GM21723 (cell line): ENCODE measurements around the gene PPIL6.

Experiments
- ATAC-seq: cut with Tn5 transposase; IDR thresholded peaks from one replicate; pipeline ENCODE4 v1.9.1; 2021; ENCODE audit warnings: mild to moderate bottlenecking, moderate library complexity; ENCODE audit not compliant: unreplicated experiment

The PPIL6 gene

DNA sequence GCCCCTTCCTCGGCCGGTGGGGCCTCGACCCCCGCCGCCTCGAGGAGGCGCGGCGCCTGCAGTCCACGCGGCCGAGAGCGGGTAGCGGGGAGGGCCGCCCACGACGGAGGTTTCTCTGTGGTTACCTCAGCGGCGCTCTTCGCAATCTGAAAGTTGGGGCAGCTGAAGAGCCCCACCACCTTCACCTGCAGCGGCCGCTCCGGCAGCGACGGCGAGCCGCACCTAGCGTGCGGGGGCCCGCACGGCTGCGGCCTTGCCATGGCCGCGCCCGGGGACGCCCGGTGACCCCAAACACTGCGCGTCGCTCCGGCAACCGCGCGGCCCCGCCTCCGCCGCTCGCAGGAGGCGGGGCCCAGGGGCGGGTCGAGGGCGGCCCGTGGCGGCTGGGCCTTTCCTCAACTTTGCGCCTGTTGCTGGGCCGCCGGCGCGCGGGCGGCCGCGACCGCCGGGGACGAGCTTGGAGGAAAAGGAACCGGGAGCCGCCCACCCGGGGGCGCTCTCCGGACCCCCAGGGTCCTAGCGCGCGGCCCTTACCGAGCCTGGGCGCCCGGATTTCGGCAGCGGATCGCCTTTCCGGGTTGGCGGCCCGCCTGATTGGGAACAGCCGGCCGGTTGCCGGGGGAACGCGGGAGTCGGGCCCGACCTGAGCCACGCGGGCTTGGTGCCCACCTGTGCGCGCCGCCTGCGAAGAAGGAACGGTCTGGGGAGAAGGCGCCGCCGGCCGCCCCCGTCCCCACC lies at the start of gene PPIL6, which contains the start of gene SMPD2:
Gene PPIL6, minus strand, starts transcription at position 298 of the 738 bp plus-strand sequence. Its CDS starts 38 bp downstream, at position 260.
Gene SMPD2, plus strand, starts transcription at position 394 of the 738 bp plus-strand sequence. CDS start 398 bp downstream, outside the sequence.
- peak; percentile 93 for ATAC-seq

DNA sequence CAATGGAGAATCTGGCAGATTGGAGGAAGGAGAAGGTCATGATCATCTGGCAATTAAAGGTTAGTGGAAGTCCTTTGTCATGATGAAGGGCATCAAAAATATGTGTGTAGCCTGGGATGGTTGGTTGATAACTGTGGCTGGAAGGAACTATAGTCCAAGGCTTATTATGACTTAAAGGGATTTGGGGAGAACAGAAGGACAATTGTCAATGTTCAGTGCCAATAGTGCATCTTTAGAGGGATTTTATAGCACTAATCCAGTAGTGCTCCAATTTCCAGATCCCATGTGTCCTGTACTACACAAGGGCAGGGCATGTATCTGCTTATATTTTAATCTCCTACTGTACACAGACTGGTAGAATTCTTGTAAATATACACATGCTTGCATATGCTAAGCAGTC lies 47.6 kb upstream of the PPIL6 start:
- no peak for ATAC-seq

DNA sequence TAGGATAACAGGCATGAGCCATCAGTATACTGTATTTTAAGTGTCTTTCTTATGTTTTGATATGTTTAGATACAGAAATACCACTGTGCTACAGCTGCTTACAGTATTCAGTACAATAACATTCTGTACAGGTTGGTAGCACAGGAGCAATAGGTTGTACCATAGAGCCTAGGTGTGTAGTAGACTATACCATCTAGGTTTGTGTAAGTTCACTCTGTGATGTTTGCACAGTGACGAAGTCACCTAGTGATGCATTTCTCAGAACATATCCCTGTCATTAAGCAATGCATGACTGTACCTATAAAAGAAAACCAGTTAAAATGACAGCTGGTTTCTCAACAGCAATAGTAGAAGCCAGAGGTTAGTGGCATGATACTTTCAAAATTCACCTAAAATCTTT lies 45.6 kb upstream of the PPIL6 start:
- ATAC-seq = no peak

DNA sequence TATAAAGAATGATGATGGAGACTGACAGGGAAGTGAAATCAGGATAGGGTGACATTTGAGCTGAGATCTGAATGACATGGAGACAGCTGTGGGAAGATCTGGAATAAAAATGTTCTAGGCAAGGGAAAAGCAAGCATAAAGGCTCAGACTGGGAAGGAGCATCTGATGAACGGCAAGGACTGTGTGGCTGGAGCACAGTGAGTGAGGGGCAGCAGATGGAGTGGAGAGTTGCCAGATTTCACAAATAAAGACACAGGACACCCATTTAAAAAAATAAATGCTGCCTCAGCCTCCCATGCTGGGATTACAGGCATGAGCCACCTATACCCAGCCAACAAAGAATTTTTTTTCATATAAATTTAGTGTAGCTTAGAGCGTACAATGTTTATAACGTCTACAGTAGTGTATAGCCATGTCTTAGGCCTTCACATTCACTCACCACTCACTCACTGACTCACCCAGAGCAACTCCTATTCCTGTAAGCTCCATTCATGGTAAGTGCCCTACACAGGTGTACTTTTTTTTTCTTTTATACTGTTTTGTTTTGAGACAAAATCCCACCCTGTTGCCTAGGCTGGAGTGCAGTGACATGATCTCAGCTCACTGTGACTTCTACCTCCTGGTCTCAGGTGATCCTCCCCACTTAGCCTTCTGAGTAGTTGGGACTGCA lies 45.0 kb upstream of the PPIL6 start:
- no peak for ATAC-seq

DNA sequence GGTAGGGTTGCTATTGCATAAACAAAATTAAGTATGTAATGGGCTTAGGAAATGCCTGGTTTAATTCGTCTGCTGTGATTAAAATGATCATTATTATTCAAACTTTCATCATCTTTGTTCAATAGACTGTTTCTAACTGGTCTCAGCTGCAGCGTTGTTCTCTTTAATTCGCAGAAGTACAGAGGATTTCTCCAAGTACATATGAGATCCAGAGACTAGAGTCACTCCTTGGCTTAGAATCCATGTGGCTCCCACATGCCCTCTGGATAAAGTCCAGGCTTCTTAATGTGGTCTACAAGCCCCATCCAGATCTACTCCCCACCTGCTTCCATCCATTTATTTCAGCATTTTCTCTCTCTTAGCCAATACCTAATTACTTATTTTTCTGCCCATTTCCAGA lies 43.7 kb upstream of the PPIL6 start:
- no peak for ATAC-seq

DNA sequence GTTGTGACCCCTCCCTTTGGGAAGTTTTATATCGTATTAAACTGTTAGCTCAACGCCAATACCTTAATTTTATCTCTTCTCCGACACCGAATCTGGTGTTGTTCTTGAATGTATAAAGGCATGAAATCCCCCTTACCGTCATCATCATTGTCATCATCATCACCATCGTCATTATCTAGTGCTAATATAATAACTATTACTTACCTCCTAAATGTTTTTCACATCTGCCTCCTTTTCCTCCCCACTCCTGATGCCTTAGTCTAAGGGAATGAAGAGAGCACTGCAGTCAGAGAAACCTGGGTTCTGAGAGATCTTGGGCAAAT lies 43.3 kb upstream of the PPIL6 start:
- ATAC-seq = peak; percentile 5

DNA sequence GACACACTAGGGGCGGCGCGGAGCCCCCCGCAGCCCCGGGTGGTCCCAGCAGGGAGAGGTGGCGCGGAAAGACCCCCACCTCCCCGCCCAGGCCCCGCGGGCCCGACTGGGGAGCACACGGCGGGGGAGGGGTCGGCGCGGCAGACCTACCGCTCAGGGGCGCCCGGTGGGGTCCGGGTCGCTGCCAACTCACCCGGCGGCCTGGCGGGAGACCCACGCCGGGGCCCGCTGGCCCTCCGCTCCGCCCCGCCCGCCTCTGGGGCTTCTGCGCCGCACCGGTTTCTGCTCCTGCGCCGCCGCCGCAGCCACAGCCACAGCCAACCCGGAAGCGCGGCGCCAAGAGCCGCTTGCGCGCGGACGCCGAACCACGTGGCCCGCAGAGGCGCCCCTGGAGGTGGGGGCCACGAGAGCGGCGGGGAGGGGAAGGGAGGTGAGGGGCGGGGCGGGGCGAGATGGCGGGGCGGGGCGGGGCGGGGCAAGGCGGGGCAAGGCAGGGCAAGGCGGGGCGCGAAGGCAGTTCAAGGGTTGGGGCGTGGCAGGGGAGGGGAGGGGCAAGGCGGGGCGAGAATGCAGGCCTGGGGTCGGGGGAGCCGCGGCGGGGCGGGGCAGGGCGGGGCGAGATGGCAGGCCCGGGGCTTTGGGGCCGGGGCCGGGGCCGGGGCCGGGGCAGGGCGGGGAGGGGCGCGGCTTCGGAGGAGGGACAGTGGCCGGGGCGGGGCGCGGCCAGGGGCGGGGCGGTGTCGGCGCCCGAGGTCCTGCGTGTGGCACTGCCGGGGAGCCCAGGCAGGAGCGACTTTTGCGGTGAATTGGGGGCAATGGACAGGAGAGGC lies 42.7 kb upstream of the PPIL6 start, which contains the start of gene ZBTB24:
Gene ZBTB24, minus strand, starts transcription at position 315 of the 830 bp plus-strand sequence. CDS start 1,193 bp downstream, outside the sequence.
- peak; percentile 87 for ATAC-seq

DNA sequence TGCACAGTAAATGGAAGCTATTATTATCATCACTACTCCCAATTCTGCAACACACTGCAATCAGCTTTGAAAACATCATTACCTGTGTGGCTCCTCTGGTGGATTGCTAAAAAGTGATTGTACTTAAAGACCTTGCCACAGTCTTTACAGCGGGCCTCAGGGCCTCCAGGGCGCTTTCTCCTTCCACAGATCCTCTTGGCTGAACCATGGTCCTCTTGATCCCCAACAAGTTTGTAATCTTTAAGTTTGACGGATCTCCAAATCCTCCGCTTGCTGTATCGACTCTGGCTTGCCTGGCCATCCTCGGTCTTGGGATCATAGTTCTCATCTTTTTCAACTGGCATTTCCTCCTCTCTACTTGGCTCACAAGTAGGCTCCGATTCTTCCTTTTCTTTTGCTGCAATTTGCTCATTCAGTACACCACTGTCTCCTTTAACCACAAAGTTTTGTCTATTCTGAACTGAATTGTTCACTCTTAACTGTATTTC lies 40.6 kb upstream of the PPIL6 start:
- ATAC-seq = no peak

DNA sequence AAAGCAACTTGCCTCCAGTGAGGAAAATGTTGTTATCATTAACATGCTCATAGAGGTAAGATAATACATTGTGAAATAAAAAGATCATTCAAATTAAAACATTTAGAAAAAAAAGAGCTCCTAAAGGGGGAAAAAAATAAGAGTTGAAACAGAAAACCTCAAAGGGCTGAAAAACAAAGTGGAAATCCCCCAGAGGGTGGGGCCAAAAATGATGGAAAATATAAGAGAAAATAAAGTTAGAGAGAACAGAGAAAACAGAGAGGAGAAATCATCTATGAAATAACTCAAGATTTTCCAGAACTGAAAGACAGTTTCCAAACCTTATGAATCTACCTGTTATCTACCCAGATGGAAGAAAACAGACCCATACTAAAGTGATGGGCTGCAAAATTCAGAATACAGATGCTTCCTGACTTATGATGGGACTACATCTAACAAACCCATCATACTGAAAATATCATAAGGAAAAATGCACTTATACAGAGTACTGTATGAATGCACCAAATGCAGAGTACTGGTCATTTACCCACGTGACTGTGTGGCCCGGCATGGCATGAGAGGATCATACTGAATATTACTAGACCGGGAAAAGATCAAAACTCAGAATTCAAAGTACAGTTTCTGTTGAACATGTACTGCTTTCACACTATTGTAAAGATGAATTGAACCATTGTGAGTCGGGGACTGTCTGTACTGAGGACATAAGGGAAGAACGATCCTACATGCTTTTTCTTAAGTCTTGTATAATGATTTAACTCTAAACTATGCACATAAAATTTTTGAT lies 38.6 kb upstream of the PPIL6 start:
- no peak for ATAC-seq

DNA sequence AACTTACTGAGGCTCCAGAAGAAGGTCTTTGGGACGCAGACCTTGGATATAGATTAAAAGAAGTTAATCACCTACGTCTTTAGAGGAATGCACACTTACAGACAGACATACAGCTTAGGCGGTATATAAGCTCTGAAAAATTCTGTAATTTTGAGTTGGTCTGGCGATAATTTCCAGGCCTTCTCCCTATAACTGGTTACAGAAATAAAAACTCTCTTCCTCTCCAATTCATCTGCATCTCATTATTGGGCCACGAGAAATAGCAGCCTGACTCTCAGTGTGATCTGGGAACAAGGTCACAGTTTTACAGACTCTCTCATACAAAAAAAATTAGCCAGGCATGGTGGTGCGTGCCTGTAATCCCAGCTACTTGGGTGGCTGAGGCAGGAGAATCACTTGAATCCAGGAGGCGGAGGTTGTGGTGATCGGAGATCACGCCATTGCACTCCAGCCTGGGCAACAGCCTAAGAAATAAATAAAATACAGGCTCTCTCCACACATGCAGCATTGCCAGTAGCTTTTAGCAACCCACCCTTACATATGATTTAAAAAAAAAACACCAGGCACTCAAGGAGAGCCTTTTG lies 37.9 kb upstream of the PPIL6 start:
- ATAC-seq = no peak

DNA sequence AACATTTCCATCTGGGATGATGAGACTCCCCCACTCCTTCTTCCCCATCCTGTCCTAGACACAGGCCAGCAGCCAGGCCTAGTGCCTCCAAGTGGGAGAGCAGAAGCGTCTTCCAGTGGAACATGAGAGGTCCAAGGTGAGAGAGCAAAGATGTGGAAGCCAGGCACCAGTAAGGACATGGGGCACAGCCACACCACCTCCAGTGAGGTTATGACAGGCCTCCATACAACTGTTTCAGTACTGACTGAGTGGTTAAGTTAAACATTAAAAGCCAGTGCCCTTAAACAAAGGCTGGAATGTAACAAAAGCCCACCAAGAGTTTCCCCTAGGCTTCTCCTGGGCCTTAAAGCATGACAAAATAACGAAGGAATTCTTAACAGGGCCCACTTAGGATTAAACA lies 37.3 kb upstream of the PPIL6 start:
- no peak for ATAC-seq

DNA sequence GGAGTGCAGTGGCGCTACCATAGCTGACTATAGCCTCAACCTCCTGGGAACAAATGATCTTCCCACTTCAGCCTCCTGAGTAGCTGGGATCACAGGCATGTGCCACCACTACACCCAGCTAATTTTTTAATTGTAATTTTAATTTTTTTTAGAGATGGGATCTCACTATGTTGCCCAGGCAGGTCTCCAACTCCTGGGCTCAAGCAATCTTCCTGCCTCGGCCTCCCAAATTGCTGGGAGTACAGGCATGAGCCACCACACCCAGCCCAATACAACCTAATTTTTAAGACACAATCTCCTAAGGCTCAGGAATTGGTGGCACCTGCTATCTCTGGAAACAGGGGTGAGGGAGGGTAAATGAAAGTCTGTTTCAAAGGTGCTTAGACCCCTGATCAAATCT lies 36.8 kb upstream of the PPIL6 start:
- ATAC-seq = no peak

DNA sequence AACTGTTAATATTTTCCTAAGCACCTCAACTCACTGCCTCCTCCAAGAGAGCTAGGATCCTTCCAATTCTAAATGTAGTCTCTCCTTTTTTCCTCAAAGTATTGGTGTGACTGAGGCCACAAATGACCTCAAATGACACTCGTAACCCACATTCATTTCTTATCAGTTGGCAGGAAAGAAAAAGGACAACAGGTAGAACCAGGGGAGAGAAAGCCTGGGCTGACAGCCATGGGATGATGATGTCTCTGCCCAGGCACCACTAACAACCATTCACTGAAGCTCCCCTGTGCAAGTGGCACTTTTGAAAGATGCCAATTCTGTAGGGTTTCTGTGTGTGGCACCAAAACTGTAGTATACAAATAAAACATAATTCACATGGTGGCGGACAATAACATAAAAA lies 35.2 kb upstream of the PPIL6 start:
- no peak for ATAC-seq

DNA sequence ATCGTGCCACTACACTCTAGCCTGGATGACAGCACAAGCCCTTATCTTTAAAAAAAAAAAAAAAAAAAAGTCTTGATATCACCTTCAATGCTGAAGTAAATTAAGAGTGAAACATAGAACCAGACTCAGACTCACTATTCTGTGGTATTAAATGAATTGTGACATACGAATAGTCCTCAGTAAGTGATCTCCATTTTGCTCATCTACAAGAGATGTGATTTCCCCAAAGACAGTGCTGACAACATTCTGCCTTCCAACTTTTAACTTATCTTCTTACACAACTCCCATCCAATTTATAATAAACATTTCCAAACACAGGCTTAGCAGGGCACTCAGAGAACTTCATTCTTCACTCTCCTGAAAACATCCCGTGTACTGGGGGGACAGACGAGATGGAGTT lies 34.6 kb upstream of the PPIL6 start:
- no peak for ATAC-seq

DNA sequence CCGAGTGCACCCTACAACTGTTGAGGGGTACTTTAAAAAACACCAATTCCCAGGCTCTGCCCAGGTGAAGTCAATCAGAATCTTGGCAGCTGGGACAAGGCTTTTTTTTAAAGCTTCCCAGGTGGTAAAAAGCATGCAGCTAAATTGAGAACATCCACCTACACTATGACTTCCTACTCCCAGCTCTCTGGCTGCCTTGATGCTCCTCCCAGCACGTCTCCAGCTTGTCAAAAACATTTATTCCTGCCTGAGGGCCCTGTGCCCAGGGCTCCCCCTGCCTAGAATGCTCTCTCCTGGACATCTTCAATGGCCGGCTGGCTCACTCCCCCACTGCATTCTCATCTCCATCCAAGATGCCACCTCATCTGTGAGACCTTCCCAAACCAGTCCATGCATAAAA lies 32.7 kb upstream of the PPIL6 start:
- no peak for ATAC-seq

DNA sequence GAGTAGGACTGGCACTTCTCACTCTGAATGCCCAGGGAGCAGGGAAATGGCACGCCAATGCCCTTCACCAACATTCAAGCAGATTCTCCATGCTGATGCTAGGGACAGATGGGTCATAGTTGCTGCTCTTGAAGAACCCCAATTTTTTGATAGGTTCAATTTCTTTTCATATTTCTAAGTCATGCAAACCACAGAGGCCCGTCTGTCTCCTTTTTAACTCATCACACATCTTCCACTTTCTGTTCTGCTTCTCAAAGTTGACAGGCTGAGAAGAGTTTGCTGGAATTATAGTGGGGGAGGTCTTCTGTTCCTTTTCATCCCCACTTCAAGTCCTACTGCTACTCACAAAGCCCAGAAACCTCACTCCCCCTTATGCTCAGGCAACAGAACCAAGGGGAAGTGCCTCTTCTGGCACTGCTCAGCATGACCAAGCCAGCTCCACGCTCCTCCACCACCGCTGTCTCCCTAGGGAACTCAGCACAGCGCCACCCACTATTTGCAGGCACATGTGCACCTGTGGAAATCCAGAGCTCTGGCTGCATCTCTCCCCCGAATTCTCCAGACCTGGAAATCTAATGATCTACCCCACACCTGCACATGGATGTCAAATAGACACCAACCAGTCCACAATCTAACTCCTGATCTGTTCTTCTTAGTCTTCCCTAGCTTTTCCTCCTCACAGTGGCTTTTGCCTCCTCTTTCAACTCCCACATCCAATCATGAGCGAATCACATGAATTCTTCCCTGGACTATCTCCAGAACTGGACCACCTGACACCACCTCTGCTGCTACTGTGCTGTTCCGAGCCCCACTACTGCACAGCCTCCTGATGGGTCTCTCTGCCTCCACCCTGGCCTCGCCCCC lies 31.9 kb upstream of the PPIL6 start:
- peak; percentile 69 for ATAC-seq

DNA sequence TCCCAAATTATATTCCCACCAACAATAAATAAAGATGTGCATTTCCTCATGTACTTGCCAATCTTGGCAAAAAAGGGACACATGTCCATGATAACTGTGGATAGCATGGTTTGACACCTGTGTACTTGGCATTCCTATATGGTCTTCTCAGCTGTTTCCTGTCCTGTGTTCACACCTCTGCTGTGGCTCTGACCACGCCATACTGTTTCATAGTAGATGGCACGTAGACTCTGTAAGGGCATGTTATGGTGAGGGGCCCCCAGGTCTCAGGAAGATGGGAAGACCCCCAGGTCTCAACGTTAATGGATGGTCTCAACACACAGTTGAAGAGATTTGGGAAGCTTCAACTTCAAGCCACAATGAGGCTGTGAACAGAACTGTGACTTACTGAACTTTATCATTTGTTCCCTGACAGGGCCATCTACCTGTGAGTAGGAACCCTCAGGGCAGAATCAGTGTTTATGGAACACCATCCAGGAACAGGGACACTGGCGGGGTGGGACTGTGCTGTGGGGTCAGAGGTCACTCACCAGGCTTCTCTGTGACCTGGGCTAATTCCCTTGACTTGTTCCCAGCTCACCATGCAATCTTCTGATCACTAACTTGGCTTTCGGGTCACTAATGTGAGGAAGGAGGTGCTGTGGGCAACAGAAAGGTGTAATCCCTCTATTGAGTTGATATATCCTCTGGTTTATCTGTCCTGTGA lies 30.8 kb upstream of the PPIL6 start:
- ATAC-seq = no peak

DNA sequence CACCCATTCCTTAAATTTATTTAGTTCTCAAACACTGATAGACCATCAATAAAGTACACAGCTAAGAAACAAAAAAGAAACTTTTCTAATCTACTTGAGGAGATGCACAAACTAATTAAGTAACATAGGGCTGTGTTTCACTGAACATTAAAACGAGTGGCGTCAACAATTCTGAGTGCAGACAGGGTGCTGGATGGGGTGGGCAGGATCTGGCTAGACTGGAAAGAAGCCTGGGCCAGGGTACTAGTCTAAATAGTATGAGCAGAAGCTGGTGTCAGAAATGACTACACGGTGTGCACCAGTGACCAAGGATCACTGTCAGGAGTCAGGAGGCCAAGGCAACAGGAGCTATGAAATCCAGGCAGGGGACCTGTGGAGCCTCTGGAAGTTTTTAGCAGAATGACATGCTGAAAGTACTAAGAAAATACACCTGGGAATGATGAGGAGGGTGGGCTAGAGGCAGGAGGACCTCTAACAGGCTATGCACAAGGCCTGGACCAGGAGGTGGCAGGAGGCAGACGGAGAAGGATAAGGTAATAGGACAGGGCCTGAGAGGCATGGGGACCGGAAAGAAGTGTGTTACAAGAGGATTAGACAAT lies 29.3 kb upstream of the PPIL6 start:
- ATAC-seq = no peak
